GM19452 (cell line): ENCODE data around the gene MAPKBP1.

ENCODE experiments used
- ATAC-seq: cut with Tn5 transposase; IDR thresholded peaks from one replicate; pipeline ENCODE4 v1.9.1; 2021; ENCODE audit not compliant: unreplicated experiment

The MAPKBP1 gene

DNA sequence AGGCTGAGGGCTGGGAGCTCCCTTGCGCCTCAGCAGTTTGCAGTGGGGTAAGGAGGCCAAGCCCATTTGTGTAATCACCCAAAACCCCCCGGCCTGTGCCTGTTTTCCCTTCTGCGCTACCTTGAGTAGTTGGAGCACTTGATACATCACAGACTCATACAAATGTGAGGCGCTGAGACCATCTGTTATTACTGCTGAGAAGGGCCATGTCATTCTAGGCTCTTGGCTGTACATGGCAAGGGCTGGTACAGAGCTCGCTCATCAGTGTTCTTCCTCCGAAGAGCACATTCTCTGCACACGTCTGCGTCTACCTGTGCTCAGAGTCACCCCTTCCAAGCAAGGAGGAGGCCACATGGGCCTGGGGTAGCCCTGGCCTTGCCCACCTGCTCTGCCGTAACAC is 73.7 kb downstream of the MAPKBP1 start:
- no peak for ATAC-seq

GRCh38 chr15:41848631-41849030 is 74.3 kb downstream of the MAPKBP1 start:
- ATAC-seq = no peak

DNA sequence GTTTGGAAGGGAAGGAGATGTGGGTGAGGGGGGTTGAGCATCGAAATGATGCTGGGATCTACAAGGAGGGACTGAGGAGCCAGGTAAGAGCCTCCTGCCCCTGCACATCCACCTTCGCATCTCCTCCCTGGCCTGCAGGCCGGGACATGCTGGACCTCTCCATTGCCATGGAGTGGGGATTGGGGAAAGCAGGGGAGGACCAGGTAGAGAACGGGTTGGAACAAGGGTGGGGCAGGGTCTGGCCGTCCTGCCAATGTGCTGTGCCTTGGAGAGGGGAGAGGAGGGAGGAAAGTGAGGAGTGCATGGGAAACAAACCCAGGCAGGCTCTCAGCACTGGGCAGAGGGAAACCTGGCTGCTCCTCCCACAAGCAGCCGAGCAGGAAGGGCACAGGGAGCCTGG is 74.9 kb downstream of the MAPKBP1 start:
- ATAC-seq = no peak

GRCh38 chr15:41849861-41850260 is 75.6 kb downstream of the MAPKBP1 start:
- no peak for ATAC-seq

GRCh38 chr15:41850482-41851166 is 76.3 kb downstream of the MAPKBP1 start:
- ATAC-seq = no peak

DNA sequence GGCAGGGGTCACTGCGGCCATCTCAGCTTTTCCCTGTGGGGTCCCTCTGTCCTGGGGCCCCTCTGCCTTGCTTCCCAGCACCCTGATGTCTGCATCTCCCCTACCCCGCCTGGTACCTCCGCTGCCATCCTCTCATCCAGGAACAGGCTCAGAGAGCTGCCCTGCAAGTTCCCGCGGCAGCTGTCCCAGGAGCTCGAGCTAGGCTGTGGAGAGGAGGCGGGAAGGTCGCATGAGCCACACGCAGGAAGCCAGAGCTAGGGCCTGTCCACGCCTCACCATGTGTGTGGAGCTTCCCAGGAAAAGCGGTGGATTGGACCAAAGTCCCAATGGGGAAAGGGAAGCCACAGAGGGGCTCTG is 76.9 kb downstream of the MAPKBP1 start:
- no peak for ATAC-seq

DNA sequence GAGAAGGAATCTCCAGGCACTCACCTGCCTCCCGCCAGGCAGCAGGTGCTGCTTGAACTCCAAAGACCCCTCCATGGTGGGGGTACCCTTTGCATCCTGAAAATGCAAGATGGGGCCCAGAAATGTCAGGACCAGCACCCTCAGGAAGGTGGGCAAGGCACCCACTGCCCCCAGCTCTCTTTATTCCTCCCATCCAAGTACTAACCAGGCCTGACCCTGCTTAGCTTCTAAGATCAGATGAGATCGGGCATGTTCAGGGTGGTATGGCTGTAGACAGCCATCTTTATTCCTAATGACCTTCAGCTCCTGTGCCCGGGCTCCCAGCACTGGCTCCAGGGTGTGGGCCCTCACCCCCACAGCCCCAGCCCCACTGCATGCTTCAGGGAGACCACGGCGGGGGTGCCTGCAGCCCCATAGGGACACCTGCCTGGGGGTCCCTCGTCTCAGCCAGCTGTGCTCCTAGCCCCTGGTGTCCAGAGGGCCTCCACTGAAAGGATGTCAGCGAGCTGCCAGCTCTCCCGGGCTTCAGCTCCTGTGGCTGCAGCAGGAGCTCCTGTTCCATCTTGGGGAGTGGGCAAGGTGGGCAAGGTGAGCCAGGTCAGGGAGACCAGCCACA is 77.6 kb downstream of the MAPKBP1 start:
- no peak for ATAC-seq

DNA sequence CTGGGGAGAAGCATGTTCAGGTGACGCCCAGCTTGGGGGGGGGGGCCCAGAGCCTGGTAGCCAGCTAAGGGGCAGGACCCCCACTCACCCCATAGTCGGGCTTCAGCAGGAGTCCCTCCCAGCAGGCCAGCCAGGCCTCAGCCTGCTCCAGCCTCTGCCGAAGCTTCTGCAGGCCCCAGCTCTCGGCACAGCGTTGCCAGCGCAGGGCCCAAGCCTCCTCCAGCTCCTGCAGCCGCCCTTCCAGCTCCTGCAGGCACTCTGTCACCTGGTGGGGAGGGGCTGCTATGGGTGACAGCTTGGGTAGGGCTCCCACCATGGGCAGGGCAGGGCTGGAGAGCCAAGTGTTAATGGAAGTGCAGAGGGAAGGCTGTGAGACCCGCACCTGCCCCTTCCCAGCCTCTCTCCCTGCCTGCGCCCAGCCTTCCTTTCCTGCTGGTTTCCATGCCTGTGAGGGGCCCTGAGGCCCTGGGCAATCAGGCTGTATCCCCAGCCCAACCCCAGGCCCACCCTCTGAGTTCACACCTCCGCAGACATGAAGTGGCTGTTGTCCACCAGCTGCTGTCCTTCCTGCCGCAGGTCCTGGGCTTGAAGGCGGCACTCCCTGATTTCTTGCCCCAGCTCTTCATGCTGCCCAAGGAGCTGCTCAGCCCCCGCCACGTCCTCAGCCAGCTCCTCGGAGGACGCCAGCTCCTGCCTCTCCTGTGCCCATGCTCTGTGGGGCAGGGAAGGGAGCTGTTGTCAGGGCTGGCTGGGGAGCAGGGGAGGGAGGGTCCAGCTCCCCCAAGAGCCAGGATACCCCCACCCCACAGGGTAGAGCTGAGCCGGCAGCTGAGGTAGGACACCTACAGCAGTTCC is 78.7 kb downstream of the MAPKBP1 start:
- ATAC-seq = no peak

- no peak for ATAC-seq
These were observed 79.5 kb downstream of the MAPKBP1 start for GRCh38 chr15:41853831-41854230.

DNA sequence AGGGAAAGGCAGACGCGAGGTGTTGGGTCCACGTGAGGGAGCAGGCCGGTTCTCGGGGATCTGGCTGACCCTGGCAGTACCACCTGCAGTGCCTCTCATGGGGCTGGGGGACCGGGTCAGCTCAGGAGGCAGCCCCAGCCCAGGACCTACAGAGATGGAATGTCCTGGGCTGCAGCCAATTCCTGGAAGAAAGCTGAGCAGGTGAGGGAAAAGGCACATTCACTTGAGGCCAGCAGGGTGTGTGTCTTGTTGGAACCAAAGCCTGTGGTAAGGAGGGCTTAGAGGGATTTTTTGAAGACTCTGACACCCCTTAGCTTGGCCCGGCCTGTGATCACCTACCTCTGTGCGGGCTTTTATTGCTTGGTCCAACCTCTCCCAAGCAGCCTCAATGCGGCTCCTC is 80.2 kb downstream of the MAPKBP1 start:
- ATAC-seq = no peak

DNA sequence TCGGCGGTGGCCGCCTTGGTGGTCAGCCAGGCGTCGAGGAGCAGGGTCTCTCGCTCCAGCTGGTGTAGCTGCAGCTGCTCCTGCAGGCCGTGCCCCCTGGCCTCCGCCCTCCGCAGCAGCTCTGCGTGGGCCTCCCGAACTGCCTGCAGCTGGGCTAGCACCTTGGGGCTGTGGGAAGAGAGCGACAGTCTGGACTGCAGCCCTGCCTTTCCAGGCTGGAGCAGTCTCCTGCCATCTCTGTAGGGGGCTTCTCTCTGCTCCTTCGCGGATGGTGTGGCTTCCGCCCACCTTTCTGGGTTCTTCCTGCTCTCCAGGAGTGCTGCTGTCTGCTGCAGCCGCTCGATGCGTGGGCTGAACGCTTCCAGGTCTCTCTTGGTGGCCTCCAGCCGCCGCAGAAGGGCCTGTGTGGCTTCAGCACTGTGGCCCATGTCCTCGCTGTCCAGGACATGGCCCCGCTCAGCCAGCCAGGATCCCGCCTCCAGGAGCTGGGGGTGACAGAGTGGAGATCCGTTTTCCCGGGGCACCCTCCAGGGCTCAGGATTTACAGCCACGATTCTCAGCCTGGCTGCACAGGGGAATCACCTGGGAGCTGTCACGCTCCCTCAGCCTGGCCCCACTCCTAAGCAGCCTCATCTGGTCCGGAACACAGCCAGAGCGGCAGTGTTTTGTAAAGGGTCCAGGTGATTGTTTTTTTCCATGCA is 81.1 kb downstream of the MAPKBP1 start:
- ATAC-seq = no peak

GRCh38 chr15:41856262-41856661 is 82.0 kb downstream of the MAPKBP1 start:
- ATAC-seq = no peak

GRCh38 chr15:41856716-41857115 is 82.4 kb downstream of the MAPKBP1 start:
- no peak for ATAC-seq

DNA sequence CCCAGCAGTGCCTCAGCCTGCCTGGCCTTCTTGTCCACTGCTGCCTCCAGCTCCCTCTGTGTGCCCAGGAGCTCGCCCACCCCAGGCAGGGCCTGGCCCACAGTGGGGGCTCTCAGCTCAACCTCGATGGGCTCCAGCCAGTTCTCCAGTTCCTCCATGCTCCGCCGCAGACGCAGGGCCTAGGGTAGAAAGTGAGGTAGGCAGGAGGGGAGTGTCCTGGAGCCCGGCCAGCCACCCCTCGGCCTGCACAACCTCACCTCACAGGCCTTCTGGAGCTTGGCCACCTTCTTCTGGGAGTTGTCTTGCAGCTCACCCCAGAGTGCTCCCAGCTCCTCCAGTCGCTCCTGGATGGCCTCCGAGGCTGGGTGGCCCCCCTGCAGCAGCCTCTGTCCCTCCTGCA is 83.0 kb downstream of the MAPKBP1 start:
- no peak for ATAC-seq

DNA sequence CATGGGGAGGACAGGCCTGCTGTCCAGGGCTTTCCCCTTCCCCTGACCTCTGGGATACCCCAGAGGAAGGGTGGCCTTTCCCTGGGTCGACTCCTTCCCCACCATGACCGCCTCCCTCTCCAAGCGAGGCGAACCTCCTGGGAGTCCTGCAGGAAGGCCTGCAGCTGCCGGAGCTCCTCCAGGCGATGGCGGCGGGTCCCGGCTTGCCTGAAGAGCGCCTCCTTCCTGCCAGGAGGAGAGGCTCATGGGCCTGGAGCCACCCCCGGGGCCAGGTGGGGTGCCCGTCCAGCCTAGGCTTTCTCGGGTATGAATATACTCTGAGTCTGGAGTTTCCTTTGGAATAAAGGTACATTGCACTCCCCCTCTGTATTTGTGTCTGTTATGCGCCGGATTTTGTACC is 84.5 kb downstream of the MAPKBP1 start:
- no peak for ATAC-seq

DNA sequence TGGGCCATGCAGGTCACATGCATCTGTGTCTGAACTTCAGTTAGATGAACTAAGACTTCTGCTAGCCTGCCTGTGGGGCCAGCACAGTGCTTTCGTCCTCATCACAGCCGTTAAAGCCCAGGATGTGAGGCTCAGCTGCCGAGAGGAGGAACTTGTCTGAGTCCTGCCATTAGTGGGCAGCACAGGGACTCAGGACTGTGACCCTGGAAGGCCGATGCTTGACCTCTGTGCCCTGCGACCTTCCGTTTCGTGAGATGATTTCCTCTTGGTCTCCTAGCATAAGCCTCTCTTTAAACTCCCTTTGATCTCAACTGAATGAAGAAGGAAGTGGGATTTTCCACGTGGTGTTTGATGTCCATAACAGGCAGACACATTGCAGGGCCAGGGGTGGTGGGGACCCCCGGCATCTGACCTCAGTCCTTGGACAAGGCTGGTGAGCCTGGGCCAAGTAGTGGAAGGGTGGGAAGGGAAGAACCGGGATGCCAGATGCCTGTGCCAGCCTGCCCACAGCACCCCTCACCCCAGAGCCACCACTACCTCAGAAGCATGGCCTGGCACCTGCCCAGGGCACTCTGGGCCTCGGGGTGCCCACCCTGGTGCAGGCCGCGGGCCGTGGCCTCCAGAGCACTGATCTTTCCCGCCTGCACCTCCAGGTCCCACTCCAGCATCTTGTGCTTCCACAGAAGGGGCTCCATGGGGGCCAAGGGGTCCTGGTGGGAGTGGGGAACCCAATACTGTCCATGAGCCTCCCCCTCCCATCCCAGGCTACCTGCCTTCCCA is 86.0 kb downstream of the MAPKBP1 start:
- ATAC-seq = no peak

- ATAC-seq = no peak
These were observed 87.6 kb downstream of the MAPKBP1 start for GRCh38 chr15:41861736-41862356.

- ATAC-seq = no peak
These were observed 88.3 kb downstream of the MAPKBP1 start for GRCh38 chr15:41862515-41863116.

DNA sequence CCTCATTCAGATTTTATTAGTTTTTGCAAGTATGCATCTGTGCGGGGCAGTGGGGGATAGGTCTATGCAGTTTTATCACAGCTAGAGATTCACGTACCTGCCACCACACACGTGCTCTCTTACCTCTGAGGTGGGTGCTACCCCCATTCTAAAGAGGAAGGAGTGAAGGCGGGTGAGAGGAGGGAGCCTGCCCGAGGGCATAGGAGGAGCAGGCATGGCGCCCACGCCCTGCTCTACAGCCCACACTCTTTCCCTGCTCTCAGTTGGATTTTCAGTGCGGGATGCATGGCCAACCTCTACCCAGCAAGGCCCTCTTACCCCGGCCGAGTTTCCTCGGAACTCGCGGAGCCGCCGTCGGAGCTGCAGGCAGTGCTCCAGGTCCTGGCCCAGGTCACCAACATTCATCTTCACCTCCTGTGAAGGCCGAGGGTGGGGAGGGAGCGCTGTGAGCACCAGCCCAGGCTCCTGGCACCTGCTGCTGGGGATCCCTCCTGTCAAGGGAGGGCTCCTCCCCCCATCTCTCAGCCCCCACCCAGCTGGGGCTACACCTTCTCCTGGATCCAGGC is 91.3 kb downstream of the MAPKBP1 start:
- ATAC-seq = no peak
